Liver (tissue), 9 donors: Measurements from ENCODE around the gene ZNF708. TPM values are rescaled to one million over a fixed set of nuclear protein-coding genes. Genes with fewer than 3 reads are reported as not detected.
"Not testable (repeated sequence)": the region's sequence is repeated elsewhere in the genome, so short reads cannot be mapped to it uniquely, and the experiment has no call there.

ENCODE experiments used
- DNase-seq: peaks from one replicate; pipeline ENCODE4 v3.0.0-alpha.2; 2017; ENCODE audit warnings: low spot score
- H3K27ac ChIP-seq, 2 donors: one replicate each; pipeline ENCODE4 v1.7.0; 2013; ENCODE audit warnings: inconsistent platforms in 2 of 2, low read length in 2 of 2, control low read depth in 1 of 2, low read depth in 1 of 2, mild to moderate bottlenecking in 1 of 2
- H3K27me3 ChIP-seq, 4 donors: one replicate each; pipeline versions ENCODE4 v1.6.1 to v1.7.0; 2013; ENCODE audit warnings: low read length in 3 of 4, inconsistent platforms in 1 of 4, mild to moderate bottlenecking in 1 of 4, moderate library complexity in 1 of 4; ENCODE audit not compliant: control insufficient read depth in 4 of 4, insufficient read depth in 4 of 4
- H3K36me3 ChIP-seq, 4 donors: one replicate each; pipeline versions ENCODE4 v1.6.1 to v1.7.0; 2013; ENCODE audit warnings: low read length in 3 of 4, mild to moderate bottlenecking in 3 of 4, low read depth in 1 of 4, moderate library complexity in 1 of 4; ENCODE audit not compliant: control insufficient read depth in 4 of 4, insufficient read depth in 3 of 4
- H3K4me1 ChIP-seq, 4 donors: one replicate each; pipeline versions ENCODE4 v1.6.1 to v1.7.0; 2013; ENCODE audit warnings: low read length in 3 of 4, mild to moderate bottlenecking in 3 of 4, moderate library complexity in 1 of 4; ENCODE audit not compliant: control insufficient read depth in 4 of 4, insufficient read depth in 4 of 4
- H3K4me3 ChIP-seq, 3 donors: one replicate each; pipeline versions ENCODE4 v1.6.1 to v1.7.0; 2013; ENCODE audit warnings: low read length in 3 of 3, control low read depth in 1 of 3, low read depth in 1 of 3, mild to moderate bottlenecking in 1 of 3
- H3K9ac ChIP-seq, 2 donors: one replicate each; pipeline ENCODE4 v1.7.0; 2013; ENCODE audit warnings: low read length in 2 of 2, mild to moderate bottlenecking in 2 of 2, moderate library complexity in 2 of 2, control low read depth in 1 of 2, low read depth in 1 of 2
- H3K9me3 ChIP-seq, 4 donors: one replicate each; pipeline versions ENCODE4 v1.6.1 to v1.7.0; 2013; ENCODE audit warnings: low read length in 3 of 4; ENCODE audit not compliant: control insufficient read depth in 4 of 4
- ATF3 ChIP-seq: IDR thresholded peaks from 2 replicates; pipeline ENCODE4 v1.6.1; 2016; ENCODE audit warnings: antibody characterized with exemption
- CTCF ChIP-seq: fragments of 150-350 bp; IDR thresholded peaks from 2 replicates; pipeline ENCODE4 v1.5.1; 2017; ENCODE audit warnings: improper control_type of control experiment, low read depth, low read length; ENCODE audit not compliant: missing input control
- FOXA2 ChIP-seq: IDR thresholded peaks from 2 replicates; pipeline ENCODE4 v1.6.1; 2016; ENCODE audit warnings: antibody characterized with exemption
- GABPA ChIP-seq, 2 donors: IDR thresholded peaks in 1 of 2; conservative IDR thresholded peaks in 1 of 2; 2 replicates each; pipeline ENCODE4 v1.6.1; 2016; ENCODE audit warnings: antibody characterized with exemption in 2 of 2, mild to moderate bottlenecking in 1 of 2, moderate library complexity in 1 of 2
- HNF4A ChIP-seq, 2 donors: conservative IDR thresholded peaks; 2 replicates each; pipeline ENCODE4 v1.6.1; 2016; ENCODE audit warnings: antibody characterized with exemption in 2 of 2, mild to moderate bottlenecking in 2 of 2
- HNF4G ChIP-seq: IDR thresholded peaks from 2 replicates; pipeline ENCODE4 v1.6.1; 2016; ENCODE audit warnings: antibody characterized with exemption
- JUND ChIP-seq, 2 donors: IDR thresholded peaks; 2 replicates each; pipeline ENCODE4 v1.6.1; 2016; ENCODE audit warnings: antibody characterized with exemption in 2 of 2
- MAX ChIP-seq: IDR thresholded peaks from 2 replicates; pipeline ENCODE4 v1.6.1; 2016; ENCODE audit warnings: antibody characterized with exemption
- NR2F2 ChIP-seq: IDR thresholded peaks from 2 replicates; pipeline ENCODE4 v1.6.1; 2016; ENCODE audit warnings: antibody characterized with exemption
- RAD21 ChIP-seq, 2 donors: IDR thresholded peaks; 2 replicates each; pipeline ENCODE4 v1.6.1; 2016; ENCODE audit warnings: antibody characterized with exemption in 2 of 2, mild to moderate bottlenecking in 2 of 2
- REST ChIP-seq: IDR thresholded peaks from 2 replicates; pipeline ENCODE4 v1.6.1; 2016; ENCODE audit warnings: antibody characterized with exemption, mild to moderate bottlenecking
- RXRA ChIP-seq, 2 donors: IDR thresholded peaks; 2 replicates each; pipeline ENCODE4 v1.6.1; 2017 to 2018; ENCODE audit warnings: antibody characterized with exemption in 2 of 2, mild to moderate bottlenecking in 1 of 2
- SP1 ChIP-seq: IDR thresholded peaks from 2 replicates; pipeline ENCODE4 v1.6.1; 2018; ENCODE audit warnings: antibody characterized with exemption, mild to moderate bottlenecking
- TAF1 ChIP-seq: conservative IDR thresholded peaks from 2 replicates; pipeline ENCODE4 v1.6.1; 2016; ENCODE audit warnings: antibody characterized with exemption, mild to moderate bottlenecking
- YY1 ChIP-seq: IDR thresholded peaks from 2 replicates; pipeline ENCODE4 v1.6.1; 2016; ENCODE audit warnings: antibody characterized with exemption, mild to moderate bottlenecking
- ZBTB33 ChIP-seq: IDR thresholded peaks from 2 replicates; pipeline ENCODE4 v1.6.1; 2016; ENCODE audit warnings: antibody characterized with exemption
- WGBS: extraction: QIAGEN DNeasy Blood & Tissue Kit; methylation state at CpG from one replicate; pipeline ENCODE4 v1.1.7; 2013; 5-methylcytosine and 5-hydroxymethylcytosine counted together
- polyA plus RNA-seq, 2 donors: library from polyadenylated mRNA; stranded (reverse) in 1 of 2; unstranded in 1 of 2; fragments of 200-250 nt in 1 of 2; fragments of >200 nt in 1 of 2; fragmentation: Nextera tagmentation in 1 of 2; extraction: Ambion mirVana in 1 of 2; gene quantifications; one replicate each; pipeline versions ENCODE4 v1.2.1 to v1.2.3, GENCODE V29; 2013 to 2015
- total RNA-seq, 2 donors: library from RNA; depleted of rRNA; stranded (reverse); fragments of >200 nt; gene quantifications; one replicate each; pipeline ENCODE4 v1.2.3, GENCODE V29; 2014
- donor health status: healthy.
- donor health status: healthy.
- donor health status: healthy.
- donor health status: healthy.
- donor health status: healthy.

Gene ZNF708
- total and polyA plus RNA-seq, 4 donors = 0.97 to 7.7 (median 3.3) TPM

- no peaks in the 10 kb centered on the region for H3K4me1 ChIP-seq
- no peak overlapping the region for H3K9ac ChIP-seq
- no peaks in the 10 kb centered on the region for H3K36me3 ChIP-seq
- peaks cover 0 to 13% (median 4%) of the 10 kb centered on the region in 4 donors for H3K9me3 ChIP-seq
- WGBS = 81% methylated on average over 6 of the region's 6 CpGs
- no peak overlapping the region for H3K27ac ChIP-seq
- H3K4me3 ChIP-seq = no peak overlapping the region
- no peaks in the 10 kb centered on the region for H3K27me3 ChIP-seq
- DNase-seq = no peak
- TF ChIP-seq NR2F2 = no peak
- no peak for TF ChIP-seq ATF3
- TF ChIP-seq JUND (IDR thresholded peaks at IDR 0.05) = no peak
- TF ChIP-seq ZBTB33 = no peak
- no peak for TF ChIP-seq RXRA (IDR thresholded peaks at IDR 0.05)
- no peak for TF ChIP-seq TAF1
Observed at GRCh38 chr19:21264416-21264815, 64.8 kb downstream of the ZNF708 start.

- H3K4me1 ChIP-seq, DNase-seq, H3K27ac ChIP-seq, H3K36me3 ChIP-seq, H3K9ac ChIP-seq, H3K4me3 ChIP-seq, H3K27me3 ChIP-seq: not testable (repeated sequence)
- WGBS = 94% methylated on average over 24 of the region's 24 CpGs
- H3K9me3 ChIP-seq = peaks cover 0 to 15% (median 8%) of the 10 kb centered on the region in 4 donors
Observed at GRCh38 chr19:21260848-21261381, 68.3 kb downstream of the ZNF708 start.

- H3K27ac ChIP-seq = no peak overlapping the region
- H3K36me3 ChIP-seq = no peaks in the 10 kb centered on the region
- DNase-seq = no peak
- H3K27me3 ChIP-seq = no peaks in the 10 kb centered on the region
- no peak overlapping the region for H3K4me3 ChIP-seq
- peaks cover 0 to 15% (median 8%) of the 10 kb centered on the region in 4 donors for H3K9me3 ChIP-seq
- WGBS = 94% methylated on average over 36 of the region's 36 CpGs
- H3K9ac ChIP-seq = no peak overlapping the region
- no peaks in the 10 kb centered on the region for H3K4me1 ChIP-seq
- no peak for TF ChIP-seq ZBTB33
- no peak for TF ChIP-seq YY1
- TF ChIP-seq JUND (IDR thresholded peaks at IDR 0.05) = no peak
- no peak for TF ChIP-seq CTCF
- no peak for TF ChIP-seq RXRA (IDR thresholded peaks at IDR 0.05)
- no peak for TF ChIP-seq RAD21 (IDR thresholded peaks at IDR 0.05)
- TF ChIP-seq HNF4A (conservative IDR thresholded peaks at IDR 0.05) = no peak
- no peak for TF ChIP-seq REST
- TF ChIP-seq TAF1 = no peak
- TF ChIP-seq NR2F2 = no peak
- no peak for TF ChIP-seq MAX
- TF ChIP-seq FOXA2 = no peak
- no peak for TF ChIP-seq SP1
- TF ChIP-seq ATF3 = no peak
- TF ChIP-seq HNF4G = no peak
- no peak for TF ChIP-seq GABPA (IDR thresholded peaks at IDR 0.05 in 1 of 2, conservative IDR thresholded peaks at IDR 0.05 in 1 of 2)
Observed at GRCh38 chr19:21260164-21260847, 68.9 kb downstream of the ZNF708 start.
